ENCODE data around the gene IL4I1.

GRCh38 chr19:49840321-49840720, 56.4 kb downstream of the IL4I1 start:
- TF ChIP-seq ATF3 (IDR thresholded peaks at IDR 0.05) (no peak), CTCF (IDR thresholded peaks at IDR 0.05 in 2 of 3, conservative IDR thresholded peaks at IDR 0.05 in 1 of 3; ENCODE audit: borderline replicate concordance in 1 of 3, insufficient read depth in 1 of 3, low read depth in 2 of 3, low read length in 2 of 3) (no peak), POLR2A (IDR thresholded peaks at IDR 0.05; ENCODE audit: borderline replicate concordance, extremely low read depth, insufficient read depth, insufficient read length) (no peak), CBX3 (IDR thresholded peaks at IDR 0.05; ENCODE audit: low read depth) (no peak), YY1 (IDR thresholded peaks at IDR 0.05; ENCODE audit: extremely low read depth, insufficient replicate concordance, low read depth, low read length) (no peak)
